ENCODE data around the gene REEP6.
"Not testable (repeated sequence)": the region's sequence is repeated elsewhere in the genome, so short reads cannot be mapped to it uniquely, and the experiment has no call there.

The REEP6 gene

DNA sequence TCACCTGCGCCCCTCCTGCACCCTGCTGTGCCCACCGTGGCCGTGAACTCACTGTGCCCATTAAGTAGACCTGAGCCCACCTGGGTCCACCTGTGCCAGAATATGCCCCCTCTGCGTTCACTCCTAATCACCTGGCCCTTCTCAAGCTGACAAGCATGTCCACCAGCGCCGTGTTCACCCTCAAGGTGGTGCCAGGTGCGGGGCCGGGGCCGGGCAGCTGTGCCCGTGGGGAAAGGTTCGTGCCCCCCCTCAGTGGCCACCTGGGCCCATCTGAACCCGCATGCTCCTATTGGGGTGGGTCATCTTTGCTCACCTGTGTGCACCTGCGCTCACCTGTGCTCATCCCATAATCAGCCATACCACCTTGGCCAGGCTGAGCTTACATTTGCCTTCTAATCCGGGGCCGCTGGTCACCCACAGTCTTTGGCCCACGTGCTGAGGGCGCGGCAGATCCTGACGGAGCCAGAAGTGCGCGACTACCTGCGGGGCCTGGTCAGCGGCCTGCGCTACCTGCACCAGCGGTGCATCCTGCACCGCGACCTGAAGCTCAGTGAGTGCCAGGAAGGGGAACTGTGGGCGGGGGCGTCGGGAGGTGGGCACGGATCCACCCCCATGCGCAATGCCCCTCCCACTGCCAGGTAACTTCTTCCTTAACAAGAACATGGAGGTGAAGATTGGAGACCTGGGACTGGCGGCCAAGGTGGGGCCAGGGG, 35.2 kb downstream of the REEP6 start:
- DNase-seq, result no peak

DNA sequence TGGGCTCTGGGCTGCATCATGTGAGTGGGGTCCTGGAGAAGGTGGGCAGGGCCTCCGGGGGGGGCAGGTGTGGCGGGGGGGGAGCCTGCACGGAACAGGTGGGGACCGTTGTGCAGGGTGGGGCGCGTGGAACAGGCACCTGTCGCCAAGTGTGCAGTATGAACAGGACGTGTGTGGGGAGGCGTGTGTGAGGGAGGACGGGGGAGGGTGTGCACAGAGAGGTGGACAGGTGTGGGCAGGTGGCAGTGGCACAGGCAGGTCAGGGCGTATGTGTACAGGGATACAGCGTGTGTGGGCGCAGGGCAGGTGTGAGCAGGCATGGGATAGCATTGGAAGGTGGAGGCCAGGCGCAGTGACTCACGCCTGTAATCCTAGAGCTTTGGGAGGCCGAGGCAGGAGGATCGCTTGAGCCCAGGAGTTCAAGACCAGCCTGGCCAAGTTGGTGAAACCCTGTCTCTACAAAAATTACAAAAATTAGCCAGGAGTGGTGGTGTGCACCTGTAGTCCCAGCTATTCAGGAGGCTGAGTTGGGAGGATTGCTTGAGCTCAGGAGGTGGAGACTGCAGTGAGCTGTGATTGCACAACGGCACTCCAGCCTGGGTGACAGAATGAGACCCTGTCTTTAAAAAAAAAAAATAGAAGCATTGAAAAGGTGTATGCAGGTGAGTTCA, 36.1 kb downstream of the REEP6 start:
- DNase-seq, result no peak

DNA sequence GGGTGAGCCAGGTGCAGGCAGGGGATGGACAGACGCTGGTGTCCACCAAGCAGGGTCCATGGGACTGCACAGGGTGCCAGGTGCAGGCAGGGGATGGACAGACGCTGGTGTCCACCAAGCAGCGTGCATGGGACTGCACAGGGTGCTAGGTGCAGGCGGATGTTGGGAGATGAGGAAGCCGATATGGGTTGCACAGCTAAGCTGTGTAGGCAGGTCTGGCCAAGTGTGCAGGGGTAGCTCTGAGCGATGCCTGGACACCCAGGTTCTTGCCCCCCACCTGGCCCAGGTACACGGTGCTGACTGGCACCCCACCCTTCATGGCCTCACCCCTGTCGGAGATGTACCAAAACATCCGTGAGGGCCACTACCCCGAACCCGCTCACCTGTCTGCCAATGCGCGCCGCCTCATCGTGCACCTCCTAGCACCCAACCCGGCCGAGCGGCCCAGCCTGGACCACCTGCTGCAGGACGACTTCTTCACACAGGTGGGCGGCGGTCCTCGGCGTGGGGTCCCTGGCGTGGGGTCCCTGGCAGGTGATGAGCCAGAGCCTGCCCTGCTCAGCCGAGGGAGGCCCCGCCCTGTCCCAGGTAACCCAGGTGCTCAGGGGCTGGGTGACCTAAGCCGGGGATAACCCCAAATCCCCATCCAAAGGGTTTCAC, 36.8 kb downstream of the REEP6 start:
- DNase-seq, result no peak

DNA sequence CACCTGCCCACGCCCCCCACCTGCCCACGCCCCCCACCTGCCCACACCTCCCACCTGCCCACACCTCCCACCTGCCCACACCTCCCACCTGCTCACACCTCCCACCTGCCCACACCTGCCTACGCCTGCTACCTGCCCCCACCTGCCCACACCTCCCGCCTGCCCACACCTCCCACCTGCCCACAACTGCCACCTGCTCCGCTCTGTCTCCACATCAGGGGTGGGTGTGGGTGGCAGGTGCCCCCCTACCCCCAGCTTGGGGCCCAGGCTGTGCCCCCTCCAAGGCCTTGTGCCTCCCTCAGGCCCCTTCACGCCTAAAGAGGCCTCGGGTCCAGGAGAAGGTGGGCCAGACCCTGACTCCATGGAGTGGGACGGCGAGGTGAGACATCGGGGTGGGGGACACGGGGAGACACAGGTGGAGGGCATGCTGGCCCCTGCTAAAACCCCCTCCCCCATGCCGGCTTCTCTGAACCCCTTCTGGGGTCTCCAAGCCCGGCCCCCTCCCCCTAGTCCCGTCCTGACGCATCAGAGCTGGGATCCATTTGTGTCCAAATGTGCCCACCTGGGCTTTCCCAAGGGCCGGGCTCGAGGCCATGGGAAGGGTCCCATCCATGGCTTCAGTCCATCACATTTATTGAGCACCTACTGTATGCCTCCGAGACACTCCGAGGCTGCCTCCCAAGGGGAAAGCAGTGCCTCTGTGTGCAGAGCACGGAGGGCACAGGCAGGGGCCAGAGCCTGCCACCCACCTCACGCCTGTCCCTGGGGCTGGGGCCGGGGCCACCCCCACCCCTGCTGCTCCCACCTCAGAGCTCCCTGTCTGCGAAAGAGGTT, 37.8 kb downstream of the REEP6 start:
- no peak for DNase-seq

DNA sequence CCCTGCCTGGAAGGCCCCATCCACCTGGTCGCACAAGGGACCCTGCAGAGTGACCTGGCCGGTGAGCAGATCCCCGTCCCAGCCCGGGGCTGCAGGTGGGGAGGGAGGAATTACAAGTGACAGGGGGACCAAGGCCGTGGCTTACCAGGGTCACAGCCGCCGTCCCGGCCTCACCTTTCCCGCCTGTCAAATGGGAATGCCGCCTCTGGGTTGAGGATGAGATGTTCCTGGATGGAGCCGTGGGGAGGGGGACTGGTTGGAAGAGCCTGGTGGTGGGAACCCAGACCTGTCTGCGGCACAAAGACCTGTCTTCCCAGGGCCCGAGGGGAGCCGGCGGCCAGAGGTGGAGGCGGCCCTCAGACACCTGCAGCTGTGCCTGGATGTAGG, 38.4 kb downstream of the REEP6 start:
- no peak for DNase-seq

DNA sequence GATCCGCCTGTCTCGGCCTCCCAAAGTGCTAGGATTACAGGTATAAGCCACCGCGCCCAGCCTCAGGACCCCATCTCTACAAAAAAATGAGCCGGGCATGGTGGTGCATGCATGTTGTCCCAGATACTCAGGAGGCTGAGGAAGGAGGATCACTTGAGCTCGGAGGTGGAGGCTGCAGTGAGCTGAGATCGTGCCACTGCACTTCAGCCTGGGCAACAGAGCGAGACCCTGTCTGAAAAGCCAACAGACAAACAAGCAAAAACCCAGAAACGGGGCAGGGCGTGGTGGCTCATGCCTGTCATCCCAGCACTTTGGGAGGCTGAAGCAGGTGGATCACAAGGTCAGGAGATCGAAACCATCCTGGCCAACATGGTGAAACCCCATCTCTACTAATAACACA, 39.9 kb downstream of the REEP6 start:
- DNase-seq, result not testable (repeated sequence)

DNA sequence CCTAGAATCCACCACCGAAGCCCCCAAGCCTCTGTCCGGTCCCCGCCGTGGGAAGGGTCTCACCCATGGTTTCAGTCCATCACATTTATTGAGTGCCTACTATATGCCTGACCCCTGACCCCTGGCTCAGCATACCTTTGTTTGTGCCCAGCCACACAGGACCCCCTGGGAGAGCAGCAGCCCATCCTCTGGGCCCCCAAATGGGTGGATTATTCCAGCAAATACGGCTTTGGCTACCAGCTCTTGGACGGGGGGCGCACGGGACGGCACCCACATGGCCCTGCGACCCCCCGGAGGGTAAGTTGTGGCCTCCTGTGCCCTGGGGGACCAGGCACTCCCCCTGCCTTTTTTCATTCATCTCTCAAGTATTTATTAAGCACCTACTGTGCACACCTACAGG, 40.6 kb downstream of the REEP6 start:
- DNase-seq, result no peak

DNA sequence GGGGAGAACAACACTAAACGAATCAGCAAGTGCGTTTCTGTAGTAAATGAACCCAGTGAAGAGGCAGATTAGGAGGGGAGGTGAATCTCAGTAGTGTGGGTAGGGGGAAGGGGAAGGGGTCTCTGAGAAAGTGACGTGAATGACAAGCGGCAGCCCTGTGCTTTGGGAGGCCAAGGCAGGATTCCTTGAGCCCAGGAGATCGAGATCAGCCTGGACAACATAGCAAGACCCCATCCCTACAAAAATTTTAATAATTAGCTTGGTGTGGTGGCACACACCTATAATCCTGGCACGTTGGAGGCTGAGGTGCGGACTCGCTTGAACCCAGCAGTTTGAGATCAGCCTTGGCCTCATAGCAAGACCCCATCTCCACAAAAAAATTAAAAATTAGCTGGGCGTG, 41.0 kb downstream of the REEP6 start:
- no peak for DNase-seq

DNA sequence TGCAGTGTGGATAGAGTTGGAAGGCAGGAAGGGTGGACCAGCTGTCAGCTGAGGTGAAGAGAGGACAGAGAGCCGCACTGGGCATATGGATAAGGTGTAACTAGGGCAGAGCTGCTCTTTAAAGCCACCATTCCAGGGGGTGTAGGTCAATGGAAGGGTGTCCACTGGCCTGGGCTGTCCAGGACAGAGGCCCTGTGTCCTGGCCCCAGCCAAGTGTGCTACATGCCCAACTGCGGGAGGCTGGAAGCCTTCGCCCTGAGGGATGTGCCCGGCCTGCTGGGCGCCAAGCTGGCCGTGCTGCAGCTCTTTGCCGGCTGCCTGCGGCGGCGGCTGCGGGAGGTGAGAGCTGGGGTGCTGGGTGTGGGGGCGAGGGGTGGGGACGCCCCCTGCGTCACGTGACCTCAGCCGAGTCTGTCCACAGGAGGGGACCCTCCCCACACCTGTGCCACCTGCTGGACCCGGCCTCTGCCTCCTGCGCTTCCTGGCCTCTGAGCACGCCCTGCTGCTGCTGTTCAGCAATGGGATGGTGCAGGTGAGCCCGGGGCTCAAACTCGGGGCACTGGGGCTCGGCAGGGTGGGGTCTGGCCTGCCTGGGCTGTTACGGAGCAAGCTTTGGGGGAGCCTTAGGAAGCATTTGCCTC, 42.6 kb downstream of the REEP6 start:
- no peak for DNase-seq

DNA sequence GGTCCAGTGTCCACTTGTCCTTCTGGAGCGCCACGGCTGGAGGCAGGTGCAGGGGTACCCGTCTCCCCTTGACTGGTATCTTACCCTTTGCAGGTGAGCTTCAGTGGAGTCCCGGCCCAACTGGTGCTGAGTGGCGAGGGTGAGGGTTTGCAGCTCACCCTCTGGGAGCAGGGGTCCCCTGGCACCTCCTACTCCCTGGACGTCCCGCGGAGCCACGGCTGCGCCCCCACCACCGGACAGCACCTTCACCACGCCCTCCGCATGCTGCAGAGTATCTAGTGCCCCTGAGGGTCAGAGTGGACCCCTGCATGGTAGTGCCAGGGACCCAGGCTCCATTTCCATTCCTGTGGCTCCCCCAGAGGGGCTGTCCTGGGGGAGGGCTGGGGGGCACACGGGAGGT, 44.0 kb downstream of the REEP6 start:
- DNase-seq, result no peak

DNA sequence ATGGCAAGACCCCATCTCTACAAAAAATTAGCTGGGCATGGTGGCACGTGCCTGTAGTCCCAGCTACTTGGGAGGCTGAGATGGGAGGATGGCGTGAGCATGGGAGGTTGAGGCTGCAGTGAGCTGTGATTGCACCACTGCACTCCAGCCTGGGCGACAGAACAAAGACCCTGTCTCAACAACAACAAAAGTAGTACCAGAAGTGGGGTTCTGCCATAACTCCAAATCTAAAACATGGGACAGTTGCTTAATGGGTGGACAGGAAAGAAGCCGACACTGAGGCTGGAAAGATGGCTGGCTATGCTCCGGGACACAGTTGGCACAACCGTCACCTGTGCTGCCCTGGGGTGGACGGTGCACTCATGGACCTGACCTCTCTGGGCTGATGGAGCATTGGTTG, 44.7 kb downstream of the REEP6 start:
- DNase-seq, result not testable (repeated sequence)

DNA sequence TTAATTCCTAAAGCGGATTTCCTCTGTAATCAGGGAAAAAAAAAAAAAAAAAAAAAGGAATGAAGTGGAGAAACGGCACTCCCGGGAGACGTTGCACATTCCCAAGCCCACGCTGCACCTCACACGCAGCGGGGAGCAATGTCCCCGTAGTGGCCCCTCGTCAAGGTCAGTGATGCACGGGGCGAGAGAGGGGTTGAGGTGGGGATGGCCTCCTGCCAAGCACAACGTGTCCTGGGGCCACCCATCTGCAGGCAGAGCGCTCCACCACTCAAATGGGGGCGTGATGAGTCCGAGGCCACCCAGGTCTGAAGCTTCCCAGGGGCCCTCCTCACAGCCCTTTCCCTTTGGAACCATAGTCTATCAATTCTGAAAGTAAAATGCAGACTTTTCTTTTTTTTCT, 48.0 kb downstream of the REEP6 start:
- DNase-seq, result no peak

DNA sequence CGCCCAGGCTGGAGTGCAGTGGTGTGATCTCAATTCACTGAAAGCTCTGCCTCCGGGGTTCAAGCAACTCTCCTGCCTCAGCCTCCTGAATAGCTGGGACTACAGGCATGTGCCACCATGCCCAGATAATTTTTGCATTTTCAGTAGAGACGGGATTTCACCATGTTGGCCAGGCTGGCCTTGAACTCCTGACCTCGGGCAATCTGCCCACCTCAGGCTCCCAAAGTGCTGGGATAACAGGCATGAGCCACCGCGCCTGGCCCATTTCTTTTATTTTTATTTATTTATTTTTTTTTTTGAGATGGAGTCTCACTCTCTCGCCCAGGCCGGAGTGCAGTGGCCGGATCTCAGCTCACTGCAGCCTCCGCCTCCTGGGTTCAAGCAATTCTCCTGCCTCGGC, 48.8 kb downstream of the REEP6 start:
- DNase-seq, result not testable (repeated sequence)

DNA sequence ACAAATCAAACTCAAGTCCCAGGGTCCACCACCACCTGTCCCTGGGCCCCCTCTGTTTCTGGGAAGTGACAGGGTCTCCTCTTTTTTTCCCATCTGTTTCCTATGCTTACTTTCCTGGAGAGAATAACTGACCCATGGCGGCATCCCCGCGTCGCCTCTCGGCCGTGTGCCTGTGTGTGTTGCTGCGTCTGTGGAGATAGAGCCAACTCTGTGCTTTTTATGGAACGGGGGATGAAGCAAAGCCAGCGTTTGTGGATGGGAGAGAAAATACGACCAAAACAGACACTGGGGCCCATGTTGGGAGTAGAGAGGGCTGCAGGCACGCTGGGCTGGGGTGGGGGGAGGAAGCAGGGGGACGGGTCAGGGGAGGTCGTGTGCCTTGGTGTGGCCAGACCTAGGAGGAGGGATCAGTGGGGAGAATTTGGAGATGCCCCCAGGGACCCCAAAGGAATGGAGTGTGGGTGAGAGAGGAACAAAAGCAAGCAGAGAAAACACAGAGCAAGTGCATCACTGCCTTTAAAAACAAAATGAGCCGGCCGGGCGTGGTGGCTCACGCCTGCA, 49.5 kb downstream of the REEP6 start:
- no peak for DNase-seq
